ENCODE measurements around the gene TRIL.

Gene TRIL

GRCh38 chr7:28984631-28985030 lies 26.5 kb upstream of the TRIL start:
- DNase-seq (ENCODE audit: insufficient read length, low spot score) (no peak), FAIRE-seq (no peak)
- TF ChIP-seq TAF1 (IDR thresholded peaks at IDR 0.05; ENCODE audit: low read depth, low read length), result no peak
- TF ChIP-seq SPI1 (IDR thresholded peaks at IDR 0.05; ENCODE audit: low read depth, low read length), result no peak
- no peak for TF ChIP-seq POLR2A (IDR thresholded peaks at IDR 0.05; ENCODE audit: low read depth, low read length)
- TF ChIP-seq POLR2AphosphoS5 (IDR thresholded peaks at IDR 0.05; ENCODE audit: low read depth, low read length), result no peak

GRCh38 chr7:28984217-28984616 lies 26.1 kb upstream of the TRIL start:
- no peak for DNase-seq (ENCODE audit: insufficient read length, low spot score)

GRCh38 chr7:28983396-28984190 lies 25.5 kb upstream of the TRIL start:
- TF ChIP-seq SPI1 (IDR thresholded peaks at IDR 0.05; ENCODE audit: low read depth, low read length), result no peak
- DNase-seq (ENCODE audit: insufficient read length, low spot score) (no peak), FAIRE-seq (no peak)

More at GRCh38 chr7:28984217-28984616, 26.1 kb upstream of the TRIL start:
- no peak for FAIRE-seq
- TF ChIP-seq TAF1 (IDR thresholded peaks at IDR 0.05; ENCODE audit: low read depth, low read length) (no peak), SPI1 (IDR thresholded peaks at IDR 0.05; ENCODE audit: low read depth, low read length) (no peak), POLR2A (IDR thresholded peaks at IDR 0.05; ENCODE audit: low read depth, low read length) (no peak), POU2F2 (IDR thresholded peaks at IDR 0.05; ENCODE audit: low read depth, low read length) (no peak), POLR2AphosphoS5 (IDR thresholded peaks at IDR 0.05; ENCODE audit: low read depth, low read length) (no peak), PAX5 (IDR thresholded peaks at IDR 0.05; ENCODE audit: insufficient read depth, low read length, severe bottlenecking) (no peak)

- FAIRE-seq (no peak), DNase-seq (ENCODE audit: insufficient read length, low spot score) (no peak)
- TF ChIP-seq POU2F2 (IDR thresholded peaks at IDR 0.05; ENCODE audit: low read depth, low read length), result no peak
- TF ChIP-seq POLR2AphosphoS5 (IDR thresholded peaks at IDR 0.05; ENCODE audit: low read depth, low read length), result no peak
- TF ChIP-seq SPI1 (IDR thresholded peaks at IDR 0.05; ENCODE audit: low read depth, low read length), result no peak
- no peak for TF ChIP-seq POLR2A (IDR thresholded peaks at IDR 0.05; ENCODE audit: low read depth, low read length)
- TF ChIP-seq PAX5 (IDR thresholded peaks at IDR 0.05; ENCODE audit: insufficient read depth, low read length, severe bottlenecking), result no peak
- TF ChIP-seq TAF1 (IDR thresholded peaks at IDR 0.05; ENCODE audit: low read depth, low read length), result no peak
Measured at GRCh38 chr7:28981161-28981465, 23.0 kb upstream of the TRIL start.

- no peak for FAIRE-seq
- DNase-seq (ENCODE audit: insufficient read length, low spot score), result no peak
Measured at GRCh38 chr7:28980451-28981160, 22.5 kb upstream of the TRIL start.

GRCh38 chr7:28979776-28980175 lies 21.6 kb upstream of the TRIL start:
- DNase-seq (ENCODE audit: insufficient read length, low spot score), result no peak
- no peak for FAIRE-seq
- TF ChIP-seq PAX5 (IDR thresholded peaks at IDR 0.05; ENCODE audit: insufficient read depth, low read length, severe bottlenecking), result no peak
- TF ChIP-seq POLR2AphosphoS5 (IDR thresholded peaks at IDR 0.05; ENCODE audit: low read depth, low read length), result no peak

More at GRCh38 chr7:28980451-28981160, 22.5 kb upstream of the TRIL start:
- TF ChIP-seq PAX5 (IDR thresholded peaks at IDR 0.05; ENCODE audit: insufficient read depth, low read length, severe bottlenecking) (no peak), POU2F2 (IDR thresholded peaks at IDR 0.05; ENCODE audit: low read depth, low read length) (no peak), POLR2AphosphoS5 (IDR thresholded peaks at IDR 0.05; ENCODE audit: low read depth, low read length) (no peak), POLR2A (IDR thresholded peaks at IDR 0.05; ENCODE audit: low read depth, low read length) (no peak), SPI1 (IDR thresholded peaks at IDR 0.05; ENCODE audit: low read depth, low read length) (no peak), TAF1 (IDR thresholded peaks at IDR 0.05; ENCODE audit: low read depth, low read length) (no peak)

GRCh38 chr7:28977881-28978280 lies 19.8 kb upstream of the TRIL start:
- no peak for DNase-seq (ENCODE audit: insufficient read length, low spot score)
- no peak for TF ChIP-seq PAX5 (IDR thresholded peaks at IDR 0.05; ENCODE audit: insufficient read depth, low read length, severe bottlenecking)
- TF ChIP-seq TAF1 (IDR thresholded peaks at IDR 0.05; ENCODE audit: low read depth, low read length), result no peak
- no peak for TF ChIP-seq SPI1 (IDR thresholded peaks at IDR 0.05; ENCODE audit: low read depth, low read length)
- no peak for TF ChIP-seq POU2F2 (IDR thresholded peaks at IDR 0.05; ENCODE audit: low read depth, low read length)
- TF ChIP-seq POLR2A (IDR thresholded peaks at IDR 0.05; ENCODE audit: low read depth, low read length), result no peak
- no peak for TF ChIP-seq POLR2AphosphoS5 (IDR thresholded peaks at IDR 0.05; ENCODE audit: low read depth, low read length)
- no peak for FAIRE-seq

GRCh38 chr7:28976022-28976421 lies 17.9 kb upstream of the TRIL start:
- DNase-seq (ENCODE audit: insufficient read length, low spot score) (no peak), FAIRE-seq (no peak)
- TF ChIP-seq SPI1 (IDR thresholded peaks at IDR 0.05; ENCODE audit: low read depth, low read length) (no peak), TAF1 (IDR thresholded peaks at IDR 0.05; ENCODE audit: low read depth, low read length) (no peak), POU2F2 (IDR thresholded peaks at IDR 0.05; ENCODE audit: low read depth, low read length) (no peak), POLR2A (IDR thresholded peaks at IDR 0.05; ENCODE audit: low read depth, low read length) (no peak), POLR2AphosphoS5 (IDR thresholded peaks at IDR 0.05; ENCODE audit: low read depth, low read length) (no peak), PAX5 (IDR thresholded peaks at IDR 0.05; ENCODE audit: insufficient read depth, low read length, severe bottlenecking) (no peak)

GRCh38 chr7:28973591-28973990 lies 15.5 kb upstream of the TRIL start:
- TF ChIP-seq POLR2A (IDR thresholded peaks at IDR 0.05; ENCODE audit: low read depth, low read length) (no peak), SPI1 (IDR thresholded peaks at IDR 0.05; ENCODE audit: low read depth, low read length) (no peak), POU2F2 (IDR thresholded peaks at IDR 0.05; ENCODE audit: low read depth, low read length) (no peak), TAF1 (IDR thresholded peaks at IDR 0.05; ENCODE audit: low read depth, low read length) (no peak), PAX5 (IDR thresholded peaks at IDR 0.05; ENCODE audit: insufficient read depth, low read length, severe bottlenecking) (no peak)
- FAIRE-seq, result no peak
- no peak for DNase-seq (ENCODE audit: insufficient read length, low spot score)

GRCh38 chr7:28964056-28964455 lies 5.9 kb upstream of the TRIL start:
- DNase-seq (ENCODE audit: insufficient read length, low spot score) (no peak), FAIRE-seq (no peak)
- TF ChIP-seq SPI1 (IDR thresholded peaks at IDR 0.05; ENCODE audit: low read depth, low read length), result no peak
- no peak for TF ChIP-seq POLR2AphosphoS5 (IDR thresholded peaks at IDR 0.05; ENCODE audit: low read depth, low read length)
- no peak for TF ChIP-seq POU2F2 (IDR thresholded peaks at IDR 0.05; ENCODE audit: low read depth, low read length)
- TF ChIP-seq POLR2A (IDR thresholded peaks at IDR 0.05; ENCODE audit: low read depth, low read length), result no peak
- no peak for TF ChIP-seq TAF1 (IDR thresholded peaks at IDR 0.05; ENCODE audit: low read depth, low read length)
